Measurements from ENCODE around the gene NAT8L.

- TF ChIP-seq POLR2A (IDR thresholded peaks at IDR 0.05; ENCODE audit: low read depth) (no peak), POLR2AphosphoS5 (IDR thresholded peaks at IDR 0.05) (no peak), CTCF (IDR thresholded peaks at IDR 0.05) (no peak), EP300 (IDR thresholded peaks at IDR 0.05) (no peak)
Observed at GRCh38 chr4:2105559-2105958, 46.4 kb downstream of the NAT8L start.

Data from esophagus muscularis mucosa (tissue), 4 donors.